Measurements from ENCODE around the gene NFU1.

GRCh38 chr2:69358914-69359313, 78.3 kb downstream of the NFU1 start:
- TF ChIP-seq CTCF (optimal IDR thresholded peaks at IDR 0.05 in 1 of 3, IDR thresholded peaks at IDR 0.05 in 1 of 3, conservative IDR thresholded peaks at IDR 0.05 in 1 of 3; ENCODE audit: extremely low read depth in 1 of 3, insufficient read depth in 2 of 3, low read length in 3 of 3) (no peak), EZH2 (IDR thresholded peaks at IDR 0.05; ENCODE audit: low read length) (no peak)
